HG02610 (cell line): ENCODE results near the gene RGSL1.
A peak's percentile ranks its signal among the peaks of the same experiment; 100 is the strongest.

Experiments
- ATAC-seq: cut with Tn5 transposase; IDR thresholded peaks from one replicate; pipeline ENCODE4 v1.9.1; 2021; ENCODE audit warnings: mild to moderate bottlenecking, moderate library complexity; ENCODE audit not compliant: unreplicated experiment

RGSL1 gene

GRCh38 chr1:182587666-182588499 lies 137.9 kb downstream of the RGSL1 start:
- ATAC-seq: no peak

GRCh38 chr1:182588500-182589396 lies 138.8 kb downstream of the RGSL1 start, which contains the start of gene RNASEL:
Gene RNASEL, minus strand, starts transcription at chr1:182589256. Its CDS starts 2,450 bp downstream, at chr1:182586806.
- ATAC-seq: peak; percentile 91

DNA sequence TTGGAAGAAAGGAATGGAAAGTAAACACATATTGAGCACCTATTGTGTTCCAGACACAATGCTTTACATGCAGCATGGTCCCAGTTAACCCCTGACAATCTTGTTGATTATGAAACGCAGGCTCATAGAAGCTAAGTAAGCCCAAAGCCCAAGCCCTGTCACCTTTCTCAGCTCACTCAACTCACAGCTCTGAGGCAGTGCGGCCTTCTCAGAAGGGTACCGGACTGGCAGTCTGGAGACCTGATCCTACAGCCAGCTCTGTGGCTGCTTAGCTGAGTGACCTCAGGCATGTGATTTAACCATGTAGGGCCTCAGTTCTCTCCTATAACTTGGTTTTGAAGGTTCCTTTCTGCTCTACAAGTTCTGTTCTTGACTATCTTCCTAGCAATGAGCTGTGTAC lies 139.6 kb downstream of the RGSL1 start:
- no peak for ATAC-seq

DNA sequence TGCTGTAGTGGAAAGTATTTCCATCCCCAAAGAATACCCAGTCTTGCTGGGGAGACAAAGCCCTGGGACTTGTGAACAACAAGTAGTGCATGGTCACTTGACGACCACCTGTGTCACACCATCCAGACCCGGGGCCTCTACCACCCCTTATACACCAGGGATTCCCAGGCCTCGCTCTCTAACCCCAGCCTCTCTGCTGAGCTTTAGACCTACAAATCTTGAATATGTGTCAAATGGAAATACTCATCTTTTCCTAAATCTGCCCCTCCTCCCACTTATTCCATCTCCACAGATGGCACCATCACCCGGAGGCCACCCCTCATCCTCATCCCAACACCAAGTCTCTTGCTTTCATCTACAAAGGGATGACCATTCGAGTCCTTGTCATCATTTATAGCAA lies 140.0 kb downstream of the RGSL1 start:
- ATAC-seq: no peak

- no peak for ATAC-seq
Observed at GRCh38 chr1:182595641-182596240, 145.8 kb downstream of the RGSL1 start.

DNA sequence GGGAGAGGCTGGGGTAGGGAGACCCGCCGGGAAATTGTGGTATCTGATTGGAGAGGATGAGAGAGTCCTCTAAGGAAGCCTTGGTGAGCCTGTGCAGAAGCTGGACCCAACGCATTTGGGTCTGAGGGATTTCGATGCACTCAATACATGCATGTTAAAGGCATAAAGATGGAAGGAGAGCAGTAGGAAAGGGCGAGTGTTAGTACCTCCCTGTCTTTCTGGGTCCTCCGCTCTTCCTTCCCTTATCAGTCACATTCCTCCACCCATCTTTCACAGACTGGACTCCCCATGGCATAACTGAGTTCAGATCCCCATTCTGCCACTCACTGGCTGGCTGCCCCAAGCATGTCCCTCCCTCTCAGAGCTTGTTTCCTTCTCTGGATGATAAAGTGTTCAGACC lies 147.0 kb downstream of the RGSL1 start:
- no peak for ATAC-seq

GRCh38 chr1:182598296-182598695 lies 148.3 kb downstream of the RGSL1 start:
- no peak for ATAC-seq

GRCh38 chr1:182599339-182599738 lies 149.4 kb downstream of the RGSL1 start:
- ATAC-seq: no peak

- no peak for ATAC-seq
Observed at GRCh38 chr1:182600036-182600713, 150.2 kb downstream of the RGSL1 start.

DNA sequence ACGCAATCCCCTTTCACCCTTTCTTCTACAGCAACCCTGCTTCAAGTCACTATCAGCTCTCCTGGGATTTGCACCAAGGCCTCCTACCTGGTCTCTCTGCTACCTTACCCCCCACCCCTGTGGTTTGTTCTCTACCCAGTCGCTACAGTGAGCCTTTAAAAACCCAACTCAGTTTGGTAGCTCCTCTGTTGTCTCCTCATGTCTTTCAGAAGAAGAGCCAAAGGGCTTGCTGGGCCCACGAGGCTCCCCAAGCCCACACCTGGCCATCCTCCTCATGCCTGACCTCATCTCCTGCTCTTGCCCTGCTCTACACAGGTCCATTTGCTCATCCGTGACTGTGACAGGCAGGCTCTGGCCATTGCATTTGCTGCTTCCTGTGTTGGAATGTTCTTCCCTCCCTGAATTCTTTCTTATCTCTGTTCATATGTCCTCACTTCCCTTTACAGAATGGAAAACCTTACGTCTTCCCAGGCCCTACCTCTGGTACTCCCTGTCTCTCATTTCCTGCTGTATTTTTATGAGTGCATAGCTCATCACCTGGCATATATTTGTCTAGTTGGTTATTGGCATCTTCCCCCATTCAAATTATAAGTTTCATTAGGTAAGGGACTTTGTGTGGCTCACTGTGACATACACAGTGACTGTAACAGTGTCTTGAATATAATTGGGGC lies 150.9 kb downstream of the RGSL1 start:
- ATAC-seq: no peak

GRCh38 chr1:182601416-182601786 lies 151.5 kb downstream of the RGSL1 start:
- ATAC-seq: no peak

DNA sequence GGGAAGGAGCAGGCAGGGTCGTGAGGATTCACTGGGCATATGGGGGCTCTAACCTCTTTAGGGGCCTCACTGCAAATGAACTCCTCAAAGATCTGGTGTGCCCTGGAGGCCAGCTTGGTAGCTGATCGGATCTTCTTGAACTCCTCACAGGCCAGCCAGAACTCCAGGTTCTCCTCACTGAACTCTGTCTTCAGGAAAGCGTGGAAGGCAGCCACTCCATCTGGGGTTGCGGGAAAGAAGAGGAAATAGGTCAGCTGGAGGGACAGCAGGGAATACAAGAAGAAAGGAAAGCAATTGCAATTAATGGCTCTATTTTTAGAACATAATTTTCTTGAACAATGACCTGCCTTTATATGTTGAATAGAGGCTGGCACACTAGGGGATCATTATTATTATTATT lies 152.0 kb downstream of the RGSL1 start:
- ATAC-seq: no peak

GRCh38 chr1:182602935-182603645 lies 153.1 kb downstream of the RGSL1 start:
- no peak for ATAC-seq

DNA sequence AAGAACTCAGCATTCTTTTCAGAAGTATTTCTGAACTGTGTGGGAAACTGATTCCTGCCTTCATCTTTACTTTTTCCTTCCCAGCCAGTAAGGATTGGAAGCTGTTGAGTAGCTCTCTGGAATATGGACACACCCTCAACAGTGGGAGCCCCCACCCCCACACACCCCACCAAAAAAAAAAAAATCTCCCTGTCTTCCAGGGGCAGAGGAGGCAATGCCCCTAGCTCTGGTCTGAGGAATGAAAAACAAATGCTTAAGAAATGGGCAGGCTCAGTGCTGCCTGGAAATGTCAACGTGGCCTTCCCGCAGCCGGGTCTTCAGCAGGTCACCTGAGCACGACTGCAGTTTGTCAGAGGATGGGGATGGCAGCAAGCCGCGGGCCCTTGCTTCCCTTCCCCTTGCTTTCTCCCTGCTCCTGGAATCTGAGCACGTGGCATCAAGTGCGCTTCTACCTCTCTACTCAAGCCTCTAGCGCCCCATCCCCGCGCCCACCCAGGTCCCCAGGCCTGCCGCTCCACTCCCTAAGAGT lies 153.8 kb downstream of the RGSL1 start:
- ATAC-seq: peak; percentile 1

GRCh38 chr1:182604175-182605164 lies 154.5 kb downstream of the RGSL1 start, which contains the start of gene RGS16:
Gene RGS16, minus strand, starts transcription at chr1:182604389. Its CDS starts 130 bp downstream, at chr1:182604259.
- peak; percentile 88 for ATAC-seq

DNA sequence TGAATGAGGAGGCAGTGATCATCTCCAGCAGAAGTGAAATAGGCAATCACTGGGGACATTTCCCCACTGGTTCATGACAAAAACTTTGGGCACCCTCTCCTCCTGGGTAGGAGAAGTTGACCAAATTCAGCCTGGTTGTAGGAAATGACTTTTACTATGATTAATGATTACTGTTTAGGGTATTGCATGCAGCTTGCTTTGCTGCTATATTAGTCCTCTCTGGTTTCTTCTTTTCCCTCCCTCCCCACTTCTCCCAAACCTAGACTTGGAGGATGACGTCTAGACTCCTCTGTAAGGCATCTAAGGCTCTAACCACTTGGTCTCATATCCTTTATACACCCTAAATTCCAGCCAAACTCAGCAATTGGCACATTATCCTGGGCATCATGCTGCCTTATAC lies 157.6 kb downstream of the RGSL1 start:
- no peak for ATAC-seq

GRCh38 chr1:182608236-182608635 lies 158.3 kb downstream of the RGSL1 start:
- ATAC-seq: no peak
